H1 (cell line): ENCODE data around the gene CD164L2. TPM values are rescaled to one million over a fixed set of nuclear protein-coding genes. Genes with fewer than 3 reads are reported as not detected.
A peak's percentile ranks its signal among the peaks of the same experiment; 100 is the strongest.

Experiments used
- CTCF ChIA-PET: fragments of 300-600 bp; sonication (Branson Sonifier 250); formaldehyde crosslinking; loops from one replicate; lab custom pipeline; 2021; ENCODE audit not compliant: partially characterized antibody; lab: Charles Lee
- POLR2A ChIA-PET: fragments of 300-600 bp; sonication (Branson Sonifier 250); formaldehyde crosslinking; loops from one replicate; lab custom pipeline; 2021; ENCODE audit warnings: inconsistent platforms; ENCODE audit not compliant: partially characterized antibody; lab: Charles Lee
- DNase-seq, 2 experiments: peaks; one replicate each; pipeline versions ENCODE4 v3.0.0 to v3.0.0-alpha.2; 2010 to 2022; ENCODE audit warnings: low spot score in 2 of 2, low read depth in 1 of 2, mixed read lengths in 1 of 2
- FAIRE-seq: peaks from 2 replicates; lab custom pipeline; 2011; peaks lifted over from hg19 to GRCh38; lab: Jason Lieb, UNC
- H2AFZ ChIP-seq: 2 replicates; pipeline ENCODE4 v1.8.1; 2012; ENCODE audit warnings: low read length, inconsistent platforms
- H2AK5ac ChIP-seq: 2 replicates; pipeline ENCODE4 v1.6.1; 2013; ENCODE audit warnings: low read depth, low read length
- H2BK120ac ChIP-seq: replicated peaks from 2 replicates; pipeline ENCODE3; 2013; ENCODE audit warnings: low read depth, low read length, inconsistent platforms
- H2BK12ac ChIP-seq: 2 replicates; pipeline ENCODE4 v1.6.1; 2013; ENCODE audit warnings: low read depth, low read length
- H2BK15ac ChIP-seq: 2 replicates; pipeline ENCODE4 v1.6.1; 2013; ENCODE audit warnings: low read length
- H2BK20ac ChIP-seq: 2 replicates; pipeline ENCODE4 v1.6.1; 2013; ENCODE audit warnings: low read length
- H2BK5ac ChIP-seq: 2 replicates; pipeline ENCODE4 v1.6.1; 2013; ENCODE audit warnings: low read depth, low read length
- H3K14ac ChIP-seq: 2 replicates; pipeline ENCODE4 v1.6.1; 2013; ENCODE audit warnings: inconsistent platforms; ENCODE audit not compliant: insufficient read length
- H3K18ac ChIP-seq: 2 replicates; pipeline ENCODE4 v1.6.1; 2013; ENCODE audit warnings: low read length; ENCODE audit errors: extremely low read depth
- H3K23ac ChIP-seq: 2 replicates; pipeline ENCODE4 v1.6.1; 2013; ENCODE audit warnings: inconsistent platforms; ENCODE audit not compliant: insufficient read length
- H3K23me2 ChIP-seq: 2 replicates; pipeline ENCODE4 v1.6.1; 2013; ENCODE audit warnings: low read depth, low read length
- H3K27ac ChIP-seq: 2 replicates; pipeline ENCODE4 v1.6.1; 2011; ENCODE audit warnings: low read depth, low read length, inconsistent platforms
- H3K27me3 ChIP-seq, 4 experiments: replicated peaks in 1 of 4; 1 replicate in 1 of 4; 2 replicates in 3 of 4; pipeline versions ENCODE4 v1.6.1 to v1.8.1; 2011 to 2013; ENCODE audit warnings: low read length in 3 of 4, mild to moderate bottlenecking in 3 of 4, inconsistent platforms in 2 of 4, mixed read lengths in 2 of 4, moderate library complexity in 1 of 4; ENCODE audit not compliant: control insufficient read depth in 3 of 4, insufficient read depth in 3 of 4; ENCODE audit errors: extremely low read depth in 1 of 4
- H3K36me3 ChIP-seq, 4 experiments: 2 replicates each; pipeline versions ENCODE4 v1.6.1 to v1.8.1; 2011 to 2013; ENCODE audit warnings: mild to moderate bottlenecking in 4 of 4, low read length in 3 of 4, moderate library complexity in 2 of 4, control low read depth in 1 of 4, inconsistent platforms in 1 of 4; ENCODE audit not compliant: insufficient read depth in 4 of 4, control insufficient read depth in 2 of 4
- H3K4ac ChIP-seq: replicated peaks from 2 replicates; pipeline ENCODE3; 2013; ENCODE audit warnings: low read length, low read depth, mixed read lengths, inconsistent platforms; ENCODE audit not compliant: insufficient read length
- H3K4me1 ChIP-seq, 4 experiments: replicated peaks in 1 of 4; 1 replicate in 1 of 4; 2 replicates in 3 of 4; pipeline versions ENCODE4 v1.6.1 to v1.8.1; 2011 to 2013; ENCODE audit warnings: low read length in 3 of 4, inconsistent platforms in 2 of 4, mixed read lengths in 1 of 4; ENCODE audit not compliant: insufficient read depth in 4 of 4, control insufficient read depth in 3 of 4
- H3K4me2 ChIP-seq, 2 experiments: 2 replicates each; pipeline versions ENCODE4 v1.6.1 to v1.8.1; 2011 to 2013; ENCODE audit warnings: low read depth in 2 of 2, low read length in 2 of 2, control low read depth in 1 of 2, inconsistent platforms in 1 of 2, mild to moderate bottlenecking in 1 of 2; ENCODE audit not compliant: insufficient read depth in 1 of 2
- H3K4me3 ChIP-seq, 4 experiments: fragments of 200-600, 300-600 bp in 1 of 4; sonication (generic), shearing (Covaris generic), sonication (Bioruptor Twin) in 1 of 4; 2 replicates each; pipeline versions ENCODE4 v1.5.1 to v1.8.1; 2011 to 2016; ENCODE audit warnings: low read length in 4 of 4, low read depth in 3 of 4, control low read depth in 2 of 4, inconsistent platforms in 2 of 4, mild to moderate bottlenecking in 2 of 4, mixed read lengths in 1 of 4, moderate library complexity in 1 of 4; ENCODE audit not compliant: insufficient read depth in 2 of 4; ENCODE audit errors: extremely low read depth in 1 of 4
- H3K56ac ChIP-seq: replicated peaks from 2 replicates; pipeline ENCODE3; 2013; ENCODE audit warnings: low read depth, mild to moderate bottlenecking, mixed read lengths, low read length, inconsistent platforms; ENCODE audit not compliant: insufficient read length
- H3K79me1 ChIP-seq: 2 replicates; pipeline ENCODE4 v1.6.1; 2013; ENCODE audit warnings: low read depth, low read length, control low read depth
- H3K79me2 ChIP-seq, 2 experiments: 2 replicates each; pipeline versions ENCODE4 v1.6.1 to v1.8.1; 2012 to 2013; ENCODE audit warnings: low read length in 2 of 2, mild to moderate bottlenecking in 2 of 2, inconsistent platforms in 1 of 2; ENCODE audit not compliant: insufficient read depth in 2 of 2, control insufficient read depth in 1 of 2
- H3K9ac ChIP-seq, 4 experiments: replicated peaks in 1 of 4; 1 replicate in 1 of 4; 2 replicates in 3 of 4; pipeline versions ENCODE4 v1.6.1 to v1.8.1; 2011 to 2013; ENCODE audit warnings: low read depth in 3 of 4, low read length in 3 of 4, control low read depth in 2 of 4, mild to moderate bottlenecking in 2 of 4, moderate library complexity in 2 of 4, inconsistent platforms in 1 of 4; ENCODE audit errors: extremely low read depth in 1 of 4
- H3K9me3 ChIP-seq, 2 experiments: 2 replicates each; pipeline versions ENCODE4 v1.6.1 to v1.8.1; 2012 to 2013; ENCODE audit warnings: mild to moderate bottlenecking in 2 of 2, moderate library complexity in 2 of 2, control low read depth in 1 of 2, inconsistent platforms in 1 of 2, low read depth in 1 of 2, low read length in 1 of 2, mixed read lengths in 1 of 2; ENCODE audit not compliant: insufficient read depth in 2 of 2
- H4K20me1 ChIP-seq, 2 experiments: replicated peaks in 1 of 2; 2 replicates each; pipeline versions ENCODE3 to v1.8.1; 2011 to 2013; ENCODE audit warnings: inconsistent platforms in 2 of 2, low read length in 2 of 2, mild to moderate bottlenecking in 1 of 2; ENCODE audit not compliant: insufficient read depth in 2 of 2, control insufficient read depth in 1 of 2
- H4K5ac ChIP-seq: 2 replicates; pipeline ENCODE4 v1.6.1; 2013; ENCODE audit warnings: low read length, low read depth, mixed read lengths, inconsistent platforms; ENCODE audit not compliant: insufficient read length
- H4K8ac ChIP-seq: 2 replicates; pipeline ENCODE4 v1.8.0; 2013; ENCODE audit warnings: mild to moderate bottlenecking, moderate library complexity, low read length, inconsistent platforms; ENCODE audit not compliant: insufficient read depth; ENCODE audit errors: extremely low read depth
- H4K91ac ChIP-seq: replicated peaks from 2 replicates; pipeline ENCODE3; 2013; ENCODE audit warnings: low read length, mixed read lengths, inconsistent platforms; ENCODE audit not compliant: insufficient read length
- EZH2 ChIP-seq: fragments of 200-600 bp; sonication (generic); IDR thresholded peaks from 2 replicates; pipeline ENCODE4 v1.7.1; 2012; ENCODE audit warnings: low read depth, mild to moderate bottlenecking, moderate library complexity, low read length, inconsistent platforms; ENCODE audit not compliant: severe bottlenecking
- GABPA ChIP-seq: IDR thresholded peaks from 2 replicates; pipeline ENCODE4 v1.6.1; 2011; ENCODE audit warnings: mild to moderate bottlenecking, low read length, moderate library complexity, borderline replicate concordance; ENCODE audit not compliant: insufficient read depth
- KDM4A ChIP-seq: IDR thresholded peaks from one replicate; pipeline ENCODE4 v1.7.1; 2012; ENCODE audit warnings: low read depth, mild to moderate bottlenecking, moderate library complexity, low read length, inconsistent platforms; ENCODE audit not compliant: severe bottlenecking
- PHF8 ChIP-seq: fragments of 200-600 bp; sonication (generic); conservative IDR thresholded peaks from 2 replicates; pipeline ENCODE4 v1.7.1; 2012; ENCODE audit warnings: low read depth, mild to moderate bottlenecking, inconsistent platforms, low read length, moderate library complexity
- SIN3A ChIP-seq, 2 experiments: IDR thresholded peaks in 1 of 2; conservative IDR thresholded peaks in 1 of 2; 2 replicates each; pipeline ENCODE4 v1.6.1; 2011 to 2012; ENCODE audit warnings: low read length in 2 of 2, improper control_type of control experiment in 1 of 2, low read depth in 1 of 2, mild to moderate bottlenecking in 1 of 2
- SP2 ChIP-seq: IDR thresholded peaks from 2 replicates; pipeline ENCODE4 v1.6.1; 2012; ENCODE audit warnings: mild to moderate bottlenecking, low read length, inconsistent platforms
- ZNF274 ChIP-seq: IDR thresholded peaks from 2 replicates; pipeline ENCODE4 v1.7.0; 2012; ENCODE audit warnings: low read length, borderline replicate concordance; ENCODE audit errors: extremely low read depth
- WGBS, 2 experiments: shearing (Covaris generic) in 1 of 2; methylation state at CpG; one replicate each; pipeline versions ENCODE4 v1.1.6 to v1.1.7; 2013 to 2015; ENCODE audit warnings: low lambda C conversion rate in 2 of 2, mixed read lengths in 2 of 2, inconsistent platforms in 1 of 2, low coverage in 1 of 2, missing lambda C conversion rate in 1 of 2; ENCODE audit not compliant: insufficient replicate concordance in 2 of 2, insufficient coverage in 1 of 2, insufficient read length in 1 of 2; ENCODE audit errors: extremely low coverage in 1 of 2, missing lambda C conversion rate in 1 of 2; 5-methylcytosine and 5-hydroxymethylcytosine counted together
- polyA plus RNA-seq, 7 experiments: library from polyadenylated mRNA; depleted of rRNA in 3 of 7; stranded (reverse) in 5 of 7; unstranded in 2 of 7; fragments of >200 nt in 5 of 7; fragments of 200-250 nt in 2 of 7; gene quantifications; 1 replicate in 5 of 7; 2 replicates in 1 of 7; 4 replicates in 1 of 7; pipeline versions ENCODE4 v1.2.1 to v1.2.3, GENCODE V29; 2011 to 2013; ENCODE audit warnings: missing spikeins in 2 of 7, mixed read lengths in 2 of 7
- total RNA-seq: library from RNA; stranded (reverse); fragmentation: NEBNext Ultra II Directional; extraction: Animal tissue kit (Norgen Biotek cat#: 25700); gene quantifications from 2 replicates; pipeline ENCODE4 v1.2.1, GENCODE V29; 2021

Gene CD164L2
- total and polyA plus RNA-seq, 2 of the 8 experiments (the other 6 are each of a cell fraction or from before 2014, with no cell fraction given): 3.3 TPM

DNA sequence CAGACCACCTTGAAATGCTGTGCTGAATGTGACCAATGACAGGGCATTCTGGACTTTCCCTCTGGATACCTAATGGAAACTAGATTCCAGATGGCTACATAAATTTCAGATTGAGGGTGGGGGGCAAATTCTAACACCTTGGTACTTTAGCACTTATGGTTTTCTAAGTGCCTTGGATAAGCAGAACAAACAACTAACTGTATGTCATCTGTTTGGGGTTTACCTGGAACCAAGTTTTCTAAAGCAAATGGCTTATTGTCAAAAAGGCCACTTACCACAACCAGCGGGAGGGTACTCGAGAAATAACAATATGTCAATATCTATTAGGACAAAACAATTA, 48.4 kb upstream of the CD164L2 start:
- TF ChIP-seq PHF8: no peak
- TF ChIP-seq ZNF274: no peak
- no peak for TF ChIP-seq GABPA
- no peak for TF ChIP-seq SP2
- no peak for TF ChIP-seq EZH2
- no peak for TF ChIP-seq KDM4A
- no peak for TF ChIP-seq SIN3A (conservative IDR thresholded peaks at IDR 0.05 in 1 of 2, IDR thresholded peaks at IDR 0.05 in 1 of 2; ENCODE audit: low read depth in 1 of 2, low read length in 2 of 2)
- ChIA-PET POLR2A (interaction anchor here (1.4 kb wide), 1 partner anchor 59 kb away, joined by 4 read pairs; the partner anchor contains the start of gene WASF2), CTCF (interaction anchor here (1.1 to 37.8 kb wide), 5 partner anchors 9 to 175 kb away, joined by 3 to 863 read pairs (median 10); no protein-coding TSS in a partner anchor)
- H2BK20ac ChIP-seq: no peak overlapping the region; the same call in 1 of the 2 replicates
- peaks cover 0 to 2% of the 10 kb centered on the region in 2 experiments for H4K20me1 ChIP-seq
- 100% methylated on average over 2 of the region's 2 CpGs; no CpG with 5 or more reads in 1 of the 2 experiments for WGBS, 2 experiments
- H2AFZ ChIP-seq: no peak overlapping the region
- no peak overlapping the region for H3K18ac ChIP-seq
- H3K79me1 ChIP-seq: peaks cover 9% of the 10 kb centered on the region; the same call in 1 of the 2 replicates
- no peak overlapping the region; the same call in 1 of the 2 replicates for H3K27ac ChIP-seq
- H2BK120ac ChIP-seq: no peak overlapping the region
- H4K5ac ChIP-seq: no peak overlapping the region
- peaks cover 0 to 7% (median 3%) of the 10 kb centered on the region in 4 experiments; a peak in 1 of 8 replicates for H3K36me3 ChIP-seq
- no peak overlapping the region for H3K23ac ChIP-seq
- H2AK5ac ChIP-seq: no peak overlapping the region
- 0 out of 2 replicates have a peak overlapping the region, but pooled peaks have one; percentile 82 for H2BK5ac ChIP-seq
- DNase-seq (no peak), FAIRE-seq (no peak)
- H3K56ac ChIP-seq: no peak overlapping the region
- no peak overlapping the region for H2BK12ac ChIP-seq
- H3K9me3 ChIP-seq: no peaks in the 10 kb centered on the region
- no peak overlapping the region for H3K4me3 ChIP-seq
- no peak overlapping the region for H3K9ac ChIP-seq
- H3K4ac ChIP-seq: no peak overlapping the region
- no peak overlapping the region for H2BK15ac ChIP-seq
- no peak overlapping the region for H4K8ac ChIP-seq
- H3K27me3 ChIP-seq: no peaks in the 10 kb centered on the region
- peaks cover 0 to 55% of the 10 kb centered on the region in 2 experiments; a peak in 2 of 4 replicates for H3K79me2 ChIP-seq
- no peak overlapping the region for H3K4me2 ChIP-seq
- no peak overlapping the region for H3K14ac ChIP-seq
- H3K23me2 ChIP-seq: no peaks in the 10 kb centered on the region
- H4K91ac ChIP-seq: no peak overlapping the region
- peaks cover 14 to 33% (median 24%) of the 10 kb centered on the region in 4 experiments for H3K4me1 ChIP-seq
